Urothelium cell line (cell line): ENCODE data around the gene PRMT7.

ENCODE experiments used
- DNase-seq: peaks from one replicate; pipeline ENCODE4 v3.0.0; 2011; ENCODE audit warnings: low spot score, mixed read lengths
- FAIRE-seq: peaks from 2 replicates; lab custom pipeline; 2011; peaks lifted over from hg19 to GRCh38; lab: Jason Lieb, UNC

The PRMT7 gene

GRCh38 chr16:68300734-68301459 is 9.9 kb upstream of the PRMT7 start:
- DNase-seq (no peak), FAIRE-seq (no peak)

- no peak for FAIRE-seq
- no peak for DNase-seq
Observed at GRCh38 chr16:68306633-68307032, 4.2 kb upstream of the PRMT7 start.

GRCh38 chr16:68309799-68310198 is 1.0 kb upstream of the PRMT7 start:
- DNase-seq: no peak

GRCh38 chr16:68310437-68310773 is 414 bp upstream of the PRMT7 start:
- FAIRE-seq (no peak), DNase-seq (no peak)

More at GRCh38 chr16:68309799-68310198, 1.0 kb upstream of the PRMT7 start:
- FAIRE-seq: no peak

- no peak for FAIRE-seq
- DNase-seq: no peak
Observed at GRCh38 chr16:68313116-68313515, 2.3 kb downstream of the PRMT7 start.

GRCh38 chr16:68319185-68319908 is 8.5 kb downstream of the PRMT7 start:
- FAIRE-seq (no peak), DNase-seq (no peak)

- DNase-seq (no peak), FAIRE-seq (no peak)
Observed at GRCh38 chr16:68324336-68324735, 13.5 kb downstream of the PRMT7 start.

- DNase-seq (no peak), FAIRE-seq (no peak)
Observed at GRCh38 chr16:68324780-68325357, 14.1 kb downstream of the PRMT7 start.

- DNase-seq: peak; percentile 83
- FAIRE-seq: no peak
Observed at GRCh38 chr16:68328151-68328859, 17.5 kb downstream of the PRMT7 start.

- FAIRE-seq: no peak
- no peak for DNase-seq
Observed at GRCh38 chr16:68328860-68329390, 18.1 kb downstream of the PRMT7 start.

- DNase-seq: no peak
- no peak for FAIRE-seq
Observed at GRCh38 chr16:68331879-68332410, 21.1 kb downstream of the PRMT7 start.

GRCh38 chr16:68332411-68333121 is 21.7 kb downstream of the PRMT7 start:
- no peak for FAIRE-seq

GRCh38 chr16:68335175-68335574 is 24.4 kb downstream of the PRMT7 start:
- DNase-seq (no peak), FAIRE-seq (no peak)

More at GRCh38 chr16:68332411-68333121, 21.7 kb downstream of the PRMT7 start:
- no peak for DNase-seq

- FAIRE-seq: no peak
- DNase-seq: no peak
Observed at GRCh38 chr16:68338326-68339119, 27.7 kb downstream of the PRMT7 start.

- FAIRE-seq: no peak
Observed at GRCh38 chr16:68339214-68339613, 28.4 kb downstream of the PRMT7 start.

GRCh38 chr16:68342620-68343019 is 31.8 kb downstream of the PRMT7 start:
- FAIRE-seq (no peak), DNase-seq (no peak)

More at GRCh38 chr16:68339214-68339613, 28.4 kb downstream of the PRMT7 start:
- DNase-seq: no peak

GRCh38 chr16:68343137-68343536 is 32.3 kb downstream of the PRMT7 start:
- FAIRE-seq (no peak), DNase-seq (no peak)

GRCh38 chr16:68344252-68344651 is 33.4 kb downstream of the PRMT7 start:
- FAIRE-seq: no peak
- no peak for DNase-seq

- FAIRE-seq (no peak), DNase-seq (no peak)
Observed at GRCh38 chr16:68345351-68345810, 34.6 kb downstream of the PRMT7 start.
